Activated CD8-positive, alpha-beta T cell treated with anti-CD3 and anti-CD28 coated beads for 36 hours (primary cell): Measurements from ENCODE around the gene CAPN12. TPM values are rescaled to one million over a fixed set of nuclear protein-coding genes. Genes with fewer than 3 reads are reported as not detected.

Experiments used
- ATAC-seq: fragments of 200-7000 bp; cut with Tn5 transposase; one replicate; pipeline ENCODE4 v1.10.0; 2021; ENCODE audit warnings: mild to moderate bottlenecking, moderate library complexity
- CTCF ChIA-PET: fragments of 350-600 bp; sonication (Branson Sonifier 250); formaldehyde crosslinking; loops from one replicate; lab custom pipeline; 2021; ENCODE audit warnings: antibody characterized with exemption; lab: Charles Lee
- POLR2A ChIA-PET: fragments of 350-600 bp; sonication (Branson Sonifier 250); formaldehyde crosslinking; loops from one replicate; lab custom pipeline; 2021; ENCODE audit warnings: antibody characterized with exemption; lab: Charles Lee
- DNase-seq: peaks from one replicate; pipeline ENCODE4 v3.0.0-alpha.2; 2020
- H3K27ac Mint-ChIP-seq: one replicate; pipeline ENCODE4 v1.8.0; 2021; ENCODE audit warnings: mild to moderate bottlenecking, mixed read lengths
- H3K27me3 Mint-ChIP-seq: one replicate; pipeline ENCODE4 v1.8.0; 2021; ENCODE audit warnings: mixed read lengths
- H3K36me3 Mint-ChIP-seq: one replicate; pipeline ENCODE4 v1.8.0; 2021; ENCODE audit warnings: low read depth, mixed read lengths
- H3K4me1 Mint-ChIP-seq: one replicate; pipeline ENCODE4 v1.8.0; 2021; ENCODE audit warnings: low read depth, mixed read lengths
- H3K4me3 Mint-ChIP-seq: one replicate; pipeline ENCODE4 v1.8.0; 2021; ENCODE audit warnings: mild to moderate bottlenecking, moderate library complexity, mixed read lengths
- H3K9me3 Mint-ChIP-seq: one replicate; pipeline ENCODE4 v1.8.0; 2021; ENCODE audit warnings: mixed read lengths
- intact Hi-C: fragments of 100-400 bp; cut with micrococcal nuclease; formaldehyde crosslinking; loops from one replicate; pipeline ENCODE4 v1.10.0; 2022
- total RNA-seq, 2 experiments: library from RNA; stranded (reverse); gene quantifications; one replicate each; pipeline ENCODE4 v1.2.3, GENCODE V29; 2021
- TF ChIP-seq, protein P1 (sequence below): fragments of 200-600 bp; IDR thresholded peaks from one replicate; pipeline ENCODE4 v1.8.0; 2022; ENCODE audit warnings: antibody characterized with exemption, mild to moderate bottlenecking

Gene CAPN12
- total RNA-seq, 2 experiments from 2014 or later, result 19.6 to 22.7 TPM

DNA sequence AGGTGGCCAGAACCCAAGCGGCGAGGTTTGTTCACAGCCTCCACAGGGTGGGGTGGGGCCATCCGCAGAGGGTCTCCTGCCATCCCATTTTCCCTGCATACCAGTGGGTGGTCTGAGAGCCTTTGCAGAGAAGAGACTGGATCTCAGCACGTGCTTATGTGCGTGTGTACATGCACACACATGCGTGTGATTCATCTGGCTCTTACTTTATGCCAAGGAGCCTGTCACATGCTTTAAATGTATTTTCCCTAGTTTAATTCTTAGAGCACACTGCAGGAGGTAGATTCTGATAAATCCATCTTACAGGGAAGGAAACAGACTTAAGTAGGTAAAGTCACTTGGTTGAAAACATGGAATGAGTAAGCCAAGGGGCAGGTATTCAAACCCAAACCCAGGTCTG is 47.1 kb downstream of the CAPN12 start:
- Mint-ChIP-seq H3K27me3 (no peaks in the 10 kb centered on the region), H3K27ac (no peak overlapping the region), H3K36me3 (peaks cover 4% of the 10 kb centered on the region), H3K9me3 (no peaks in the 10 kb centered on the region), H3K4me1 (peaks cover 43% of the 10 kb centered on the region), H3K4me3 (no peak overlapping the region)
- TF ChIP-seq, protein P1, sequence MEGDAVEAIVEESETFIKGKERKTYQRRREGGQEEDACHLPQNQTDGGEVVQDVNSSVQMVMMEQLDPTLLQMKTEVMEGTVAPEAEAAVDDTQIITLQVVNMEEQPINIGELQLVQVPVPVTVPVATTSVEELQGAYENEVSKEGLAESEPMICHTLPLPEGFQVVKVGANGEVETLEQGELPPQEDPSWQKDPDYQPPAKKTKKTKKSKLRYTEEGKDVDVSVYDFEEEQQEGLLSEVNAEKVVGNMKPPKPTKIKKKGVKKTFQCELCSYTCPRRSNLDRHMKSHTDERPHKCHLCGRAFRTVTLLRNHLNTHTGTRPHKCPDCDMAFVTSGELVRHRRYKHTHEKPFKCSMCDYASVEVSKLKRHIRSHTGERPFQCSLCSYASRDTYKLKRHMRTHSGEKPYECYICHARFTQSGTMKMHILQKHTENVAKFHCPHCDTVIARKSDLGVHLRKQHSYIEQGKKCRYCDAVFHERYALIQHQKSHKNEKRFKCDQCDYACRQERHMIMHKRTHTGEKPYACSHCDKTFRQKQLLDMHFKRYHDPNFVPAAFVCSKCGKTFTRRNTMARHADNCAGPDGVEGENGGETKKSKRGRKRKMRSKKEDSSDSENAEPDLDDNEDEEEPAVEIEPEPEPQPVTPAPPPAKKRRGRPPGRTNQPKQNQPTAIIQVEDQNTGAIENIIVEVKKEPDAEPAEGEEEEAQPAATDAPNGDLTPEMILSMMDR, result no peak
- POLR2A ChIA-PET, result no interaction called here
- DNase-seq (no peak), ATAC-seq (no peak)
- intact Hi-C loops, result no loop called here
- CTCF ChIA-PET, result no interaction called here

DNA sequence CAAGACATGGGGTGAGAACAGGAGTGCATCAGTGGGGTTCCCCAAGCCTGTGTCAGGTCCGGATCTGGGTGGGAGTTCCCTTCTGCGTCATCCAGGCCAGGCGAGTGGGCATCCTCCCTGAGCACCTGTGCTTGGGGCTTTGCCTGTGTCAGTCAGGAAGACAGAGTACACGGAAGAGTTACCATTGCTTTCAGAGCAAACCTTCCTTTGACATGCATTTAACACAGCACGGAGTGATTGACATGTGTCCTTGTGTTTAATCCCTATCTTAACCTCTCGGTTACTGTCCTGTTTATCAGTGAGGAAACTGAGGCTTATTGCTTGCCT is 47.6 kb downstream of the CAPN12 start:
- Mint-ChIP-seq H3K4me1 (peaks cover 48% of the 10 kb centered on the region), H3K9me3 (no peaks in the 10 kb centered on the region), H3K4me3 (no peak overlapping the region), H3K27me3 (no peaks in the 10 kb centered on the region), H3K27ac (no peak overlapping the region), H3K36me3 (peaks cover 4% of the 10 kb centered on the region)
- intact Hi-C loops, result no loop called here
- ChIA-PET CTCF (no interaction called here), POLR2A (no interaction called here)
- ATAC-seq (no peak), DNase-seq (no peak)
- TF ChIP-seq, protein P1, result no peak

DNA sequence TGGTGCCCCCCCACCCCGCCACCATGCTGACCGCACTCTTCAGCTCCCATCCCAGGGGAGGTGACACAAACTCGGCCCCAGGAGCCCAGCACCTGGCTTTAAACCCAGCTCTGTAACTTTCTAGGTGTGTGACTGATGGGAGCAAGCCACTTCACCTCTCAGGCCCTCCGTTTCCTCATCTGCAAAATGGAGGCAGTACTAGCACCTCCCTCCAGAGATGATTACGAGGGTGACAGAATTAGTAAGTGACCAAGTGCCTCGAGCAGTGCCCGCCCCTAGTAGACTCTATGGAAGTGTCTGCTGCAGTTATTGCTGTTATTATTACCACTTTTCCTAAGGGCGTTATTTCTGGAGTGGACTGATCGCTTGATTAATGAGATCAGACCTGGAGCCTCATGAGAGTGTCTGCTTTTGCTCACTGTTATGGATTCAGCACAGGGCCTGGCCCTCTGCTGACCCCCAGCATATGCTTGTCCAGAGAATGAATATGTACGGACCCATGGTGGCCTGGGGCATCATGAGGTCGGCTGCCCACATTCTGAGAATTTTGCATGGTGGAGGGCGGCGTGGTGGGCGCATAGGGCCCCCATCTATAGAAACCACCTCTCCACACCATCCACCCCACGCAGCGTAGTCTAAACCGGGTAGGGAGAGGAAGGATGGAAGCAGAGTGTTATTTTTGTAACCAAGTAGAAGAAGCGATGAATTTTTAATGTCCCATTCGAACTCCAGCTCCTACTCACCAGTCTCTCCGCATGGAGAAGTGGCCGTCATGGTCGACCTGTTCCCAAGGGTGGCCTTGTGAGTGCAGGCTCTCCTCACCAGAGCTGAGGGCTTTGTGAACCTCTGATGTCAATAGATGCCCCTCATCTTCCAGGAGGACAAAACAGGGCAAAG is 48.2 kb downstream of the CAPN12 start:
- DNase-seq, result no peak
- ChIA-PET POLR2A (interaction anchor here (0.6 kb wide), 1 partner anchor 145 kb away, joined by 3 read pairs; no protein-coding TSS in a partner anchor), CTCF (no interaction called here)
- Mint-ChIP-seq H3K27me3 (no peaks in the 10 kb centered on the region), H3K4me1 (peaks cover 48% of the 10 kb centered on the region), H3K4me3 (no peak overlapping the region), H3K36me3 (peaks cover 4% of the 10 kb centered on the region), H3K27ac (no peak overlapping the region), H3K9me3 (no peaks in the 10 kb centered on the region)
- no peak for ATAC-seq
- TF ChIP-seq, protein P1, result no peak
- intact Hi-C loops, result no loop called here

DNA sequence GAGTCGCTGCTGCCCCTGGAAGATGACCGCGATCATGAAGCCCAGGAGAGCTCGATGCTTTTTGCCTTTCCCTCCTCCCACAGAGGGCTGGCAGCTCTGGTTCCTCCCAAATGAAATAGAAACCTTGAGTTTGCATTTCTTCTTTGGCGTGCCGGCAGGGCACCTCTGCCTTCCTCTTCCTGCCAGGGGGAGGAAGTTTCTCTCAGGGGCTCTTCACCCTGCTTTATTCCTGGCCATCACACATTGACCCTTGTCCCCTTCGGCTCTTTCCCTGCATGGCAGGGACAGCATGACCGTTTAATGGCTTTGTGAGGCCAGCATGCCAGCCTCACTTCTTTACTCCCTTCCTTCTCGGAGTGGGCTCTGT is 49.0 kb downstream of the CAPN12 start:
- POLR2A ChIA-PET, result interaction anchor here (0.6 kb wide), 1 partner anchor 145 kb away, joined by 3 read pairs; no protein-coding TSS in a partner anchor
- intact Hi-C loops, result no loop called here
- Mint-ChIP-seq H3K36me3 (peaks cover 4% of the 10 kb centered on the region), H3K9me3 (no peaks in the 10 kb centered on the region), H3K4me3 (no peak overlapping the region), H3K4me1 (peaks cover 48% of the 10 kb centered on the region), H3K27me3 (no peaks in the 10 kb centered on the region), H3K27ac (peak overlapping the region; percentile 55)
- TF ChIP-seq, protein P1, result no peak
- CTCF ChIA-PET, result no interaction called here
- ATAC-seq (no peak), DNase-seq (no peak)
